Measurements from ENCODE around the gene VSTM4.

- no peak for TF ChIP-seq CTCF (conservative IDR thresholded peaks at IDR 0.05 in 1 of 2, IDR thresholded peaks at IDR 0.05 in 1 of 2; ENCODE audit: low read depth in 1 of 2, low read length in 2 of 2)
- TF ChIP-seq EZH2 (IDR thresholded peaks at IDR 0.05; ENCODE audit: low read length, missing control alignments) = no peak
These were observed 2.5 kb downstream of the VSTM4 start for GRCh38 chr10:49112851-49113250.
